ENCODE data around the gene PTCHD4.
"Not testable (repeated sequence)": the region's sequence is repeated elsewhere in the genome, so short reads cannot be mapped to it uniquely, and the experiment has no call there.

The PTCHD4 gene

GRCh38 chr6:48111143-48111506 lies at the start of gene PTCHD4:
PTCHD4 (minus strand) TSS chr6:48111197; CDS start chr6:48068957, 42,240 bp downstream.
- no peaks in the 10 kb centered on the region for H3K36me3 Mint-ChIP-seq
- H3K27ac Mint-ChIP-seq, result no peak within 1 kb of the TSS
- H3K9me3 Mint-ChIP-seq, result peaks cover 0 to 1% of the 10 kb centered on the region in 2 donors
- DNase-seq (no peak), ATAC-seq (replicated peaks) (no peak)
- H3K4me3 Mint-ChIP-seq, result no peak within 1 kb of the TSS
- no peaks in the 10 kb centered on the region for H3K27me3 Mint-ChIP-seq
- H3K4me1 Mint-ChIP-seq, result no peaks in the 10 kb centered on the region

GRCh38 chr6:48151142-48151541 lies 40.1 kb upstream of the PTCHD4 start:
- DNase-seq (no peak), ATAC-seq (replicated peaks) (no peak)
- Mint-ChIP-seq H3K36me3 (no peaks in the 10 kb centered on the region), H3K4me3 (no peak overlapping the region), H3K27me3 (no peaks in the 10 kb centered on the region), H3K4me1 (no peaks in the 10 kb centered on the region), H3K27ac (no peak overlapping the region), H3K9me3 (peaks cover 19 to 26% of the 10 kb centered on the region in 2 donors)

GRCh38 chr6:48150701-48151100 lies 39.7 kb upstream of the PTCHD4 start:
- no peak overlapping the region for H3K4me3 Mint-ChIP-seq
- no peaks in the 10 kb centered on the region for H3K27me3 Mint-ChIP-seq
- peaks cover 19 to 26% of the 10 kb centered on the region in 2 donors for H3K9me3 Mint-ChIP-seq
- H3K4me1 Mint-ChIP-seq, result no peaks in the 10 kb centered on the region
- H3K27ac Mint-ChIP-seq, result no peak overlapping the region
- no peak for ATAC-seq (replicated peaks)
- no peaks in the 10 kb centered on the region for H3K36me3 Mint-ChIP-seq
- no peak for DNase-seq

- H3K36me3 Mint-ChIP-seq, result no peaks in the 10 kb centered on the region
- no peaks in the 10 kb centered on the region for H3K27me3 Mint-ChIP-seq
- H3K4me1 Mint-ChIP-seq, result no peaks in the 10 kb centered on the region
- no peak overlapping the region for H3K27ac Mint-ChIP-seq
- peaks cover 7% of the 10 kb centered on the region in 2 donors for H3K9me3 Mint-ChIP-seq
- ATAC-seq (replicated peaks) (no peak), DNase-seq (no peak)
- no peak overlapping the region for H3K4me3 Mint-ChIP-seq
These were observed 36.1 kb upstream of the PTCHD4 start for GRCh38 chr6:48147051-48147450.

GRCh38 chr6:48144021-48144420 lies 33.0 kb upstream of the PTCHD4 start:
- Mint-ChIP-seq H3K4me3 (no peak overlapping the region), H3K36me3 (no peaks in the 10 kb centered on the region)
- ATAC-seq (replicated peaks), result no peak

GRCh38 chr6:48141975-48142374 lies 31.0 kb upstream of the PTCHD4 start:
- no peak overlapping the region for H3K4me3 Mint-ChIP-seq
- no peaks in the 10 kb centered on the region for H3K27me3 Mint-ChIP-seq
- no peaks in the 10 kb centered on the region for H3K9me3 Mint-ChIP-seq
- DNase-seq, result no peak
- no peak for ATAC-seq (replicated peaks)
- no peaks in the 10 kb centered on the region for H3K4me1 Mint-ChIP-seq
- no peaks in the 10 kb centered on the region for H3K36me3 Mint-ChIP-seq
- no peak overlapping the region for H3K27ac Mint-ChIP-seq

More at GRCh38 chr6:48144021-48144420, 33.0 kb upstream of the PTCHD4 start:
- Mint-ChIP-seq H3K27me3 (no peaks in the 10 kb centered on the region), H3K27ac (no peak overlapping the region), H3K9me3 (peaks cover under 1 to 3% of the 10 kb centered on the region in 2 donors), H3K4me1 (no peaks in the 10 kb centered on the region)
- DNase-seq, result no peak

GRCh38 chr6:48139818-48140614 lies 29.0 kb upstream of the PTCHD4 start:
- no peaks in the 10 kb centered on the region for H3K36me3 Mint-ChIP-seq
- H3K4me1 Mint-ChIP-seq, result no peaks in the 10 kb centered on the region
- ATAC-seq (replicated peaks) (no peak), DNase-seq (no peak)
- H3K4me3 Mint-ChIP-seq, result no peak overlapping the region
- H3K9me3 Mint-ChIP-seq, result no peaks in the 10 kb centered on the region
- H3K27ac Mint-ChIP-seq, result no peak overlapping the region
- H3K27me3 Mint-ChIP-seq, result no peaks in the 10 kb centered on the region

GRCh38 chr6:48136856-48137255 lies 25.9 kb upstream of the PTCHD4 start:
- DNase-seq, result no peak
- ATAC-seq (replicated peaks), result no peak
- Mint-ChIP-seq H3K27me3 (no peaks in the 10 kb centered on the region), H3K36me3 (no peaks in the 10 kb centered on the region), H3K9me3 (peaks cover 0 to 1% of the 10 kb centered on the region in 2 donors), H3K4me3 (no peak overlapping the region), H3K4me1 (no peaks in the 10 kb centered on the region), H3K27ac (no peak overlapping the region)

GRCh38 chr6:48135323-48136084 lies 24.5 kb upstream of the PTCHD4 start:
- H3K27ac Mint-ChIP-seq, result no peak overlapping the region
- H3K9me3 Mint-ChIP-seq, result peaks cover 0 to 1% of the 10 kb centered on the region in 2 donors
- DNase-seq, result no peak
- no peaks in the 10 kb centered on the region for H3K36me3 Mint-ChIP-seq
- H3K4me1 Mint-ChIP-seq, result no peaks in the 10 kb centered on the region
- H3K27me3 Mint-ChIP-seq, result no peaks in the 10 kb centered on the region
- ATAC-seq (replicated peaks), result no peak
- no peak overlapping the region for H3K4me3 Mint-ChIP-seq

GRCh38 chr6:48134246-48134645 lies 23.2 kb upstream of the PTCHD4 start:
- no peak for DNase-seq
- H3K4me1 Mint-ChIP-seq, result no peaks in the 10 kb centered on the region

GRCh38 chr6:48123601-48124000 lies 12.6 kb upstream of the PTCHD4 start:
- no peak overlapping the region for H3K27ac Mint-ChIP-seq
- H3K27me3 Mint-ChIP-seq, result no peaks in the 10 kb centered on the region
- H3K36me3 Mint-ChIP-seq, result no peaks in the 10 kb centered on the region
- no peaks in the 10 kb centered on the region for H3K4me1 Mint-ChIP-seq
- peaks cover 4% of the 10 kb centered on the region in 2 donors for H3K9me3 Mint-ChIP-seq
- DNase-seq (no peak), ATAC-seq (replicated peaks) (no peak)
- H3K4me3 Mint-ChIP-seq, result no peak overlapping the region

More at GRCh38 chr6:48134246-48134645, 23.2 kb upstream of the PTCHD4 start:
- no peaks in the 10 kb centered on the region for H3K27me3 Mint-ChIP-seq
- no peaks in the 10 kb centered on the region for H3K36me3 Mint-ChIP-seq
- no peak overlapping the region for H3K4me3 Mint-ChIP-seq
- peaks cover 0 to 1% of the 10 kb centered on the region in 2 donors for H3K9me3 Mint-ChIP-seq
- no peak overlapping the region for H3K27ac Mint-ChIP-seq
- no peak for ATAC-seq (replicated peaks)

- H3K36me3 Mint-ChIP-seq; H3K4me1 Mint-ChIP-seq; H3K27me3 Mint-ChIP-seq; ATAC-seq (replicated peaks); H3K4me3 Mint-ChIP-seq; DNase-seq; H3K27ac Mint-ChIP-seq; H3K9me3 Mint-ChIP-seq: not testable (repeated sequence)
These were observed 11.2 kb upstream of the PTCHD4 start for GRCh38 chr6:48121983-48122749.

- DNase-seq, result no peak
- H3K36me3 Mint-ChIP-seq, result no peaks in the 10 kb centered on the region
- H3K4me3 Mint-ChIP-seq, result no peak overlapping the region
- no peak overlapping the region for H3K27ac Mint-ChIP-seq
- peaks cover 0 to 5% of the 10 kb centered on the region in 2 donors for H3K9me3 Mint-ChIP-seq
- H3K27me3 Mint-ChIP-seq, result no peaks in the 10 kb centered on the region
- no peaks in the 10 kb centered on the region for H3K4me1 Mint-ChIP-seq
- ATAC-seq (replicated peaks), result no peak
These were observed 6.0 kb upstream of the PTCHD4 start for GRCh38 chr6:48116699-48117645.

Data from stimulated activated naive B cell treated with anti-CD40 and anti-IgM and Interleukin-4, amounts not matched to agents 10 μg/mL and 1 μg/mL and 100 μg/mL, for 72 hours (primary cell).